Fibroblast of mammary gland (primary cell): ENCODE measurements around the gene ABHD8.
A peak's percentile ranks its signal among the peaks of the same experiment; 100 is the strongest.
"Not testable (repeated sequence)": the region's sequence is repeated elsewhere in the genome, so short reads cannot be mapped to it uniquely, and the experiment has no call there.

Experiments
- DNase-seq: peaks from one replicate; pipeline ENCODE4 v3.0.0-alpha.2; 2010; ENCODE audit warnings: low read depth
- H3K4me3 ChIP-seq: 2 replicates; pipeline ENCODE4 v1.5.1; 2011; ENCODE audit warnings: low read depth, mild to moderate bottlenecking, low read length, moderate library complexity; ENCODE audit not compliant: control insufficient read depth
- CTCF ChIP-seq: conservative IDR thresholded peaks from 2 replicates; pipeline ENCODE4 v1.5.1; 2011; ENCODE audit warnings: low read depth, low read length, inconsistent platforms; ENCODE audit not compliant: control insufficient read depth, insufficient read depth

ABHD8 gene

GRCh38 chr19:17275441-17276175 lies 27.6 kb downstream of the ABHD8 start:
- H3K4me3 ChIP-seq, result no peak overlapping the region
- no peak for DNase-seq
- TF ChIP-seq CTCF, result no peak

DNA sequence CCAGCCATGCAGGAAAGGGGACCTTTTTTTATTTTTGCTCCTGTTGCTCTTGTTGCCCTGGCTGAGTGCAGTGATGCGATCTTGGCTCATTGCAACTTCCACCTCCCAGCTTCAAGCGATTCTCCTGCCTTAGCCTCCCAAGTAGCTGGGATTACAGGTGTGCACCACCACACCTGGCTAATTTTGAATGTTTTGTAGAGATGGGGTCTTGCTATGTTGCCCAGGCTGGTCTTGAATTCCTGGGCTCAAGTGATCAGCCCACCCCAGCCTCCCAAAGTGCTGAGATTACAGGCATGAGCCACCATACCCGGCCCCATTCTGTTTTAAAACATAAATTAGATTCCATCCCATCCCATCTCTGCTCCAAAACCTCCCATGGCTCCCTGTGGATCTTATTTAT lies 28.3 kb downstream of the ABHD8 start:
- not testable (repeated sequence) for H3K4me3 ChIP-seq, DNase-seq

GRCh38 chr19:17268754-17269153 lies 34.5 kb downstream of the ABHD8 start:
- TF ChIP-seq CTCF, result no peak
- no peak overlapping the region for H3K4me3 ChIP-seq
- DNase-seq, result no peak

- peak; percentile 100 for DNase-seq
- H3K4me3 ChIP-seq, result peak within 1 kb of the TSS; percentile 98
- no peak for TF ChIP-seq CTCF
Measured at GRCh38 chr19:17266975-17267788, 36.0 kb downstream of the ABHD8 start, which contains the start of gene BABAM1. Gene BABAM1, plus strand, starts transcription at chr19:17267443. Its CDS starts 1,364 bp downstream, at chr19:17268807.

DNA sequence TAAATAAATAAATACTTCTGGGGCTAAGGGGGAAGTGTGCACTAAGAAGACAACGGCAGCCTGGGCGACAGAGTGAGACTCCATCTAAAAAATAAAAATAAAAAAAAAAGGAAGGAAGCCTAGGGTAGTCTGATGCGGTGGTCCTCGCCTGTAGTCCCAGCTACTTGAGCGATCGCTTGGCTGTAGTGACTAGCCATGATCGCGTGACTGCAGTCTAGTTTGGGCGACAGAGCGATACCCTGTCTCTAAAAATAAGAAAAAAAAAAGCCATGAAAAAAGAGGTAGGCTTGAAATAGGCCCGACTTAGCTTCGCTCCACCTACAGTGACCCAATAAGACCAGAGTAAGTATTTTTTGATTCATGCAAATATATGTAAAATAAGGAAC lies 36.6 kb downstream of the ABHD8 start:
- H3K4me3 ChIP-seq, result no peak overlapping the region
- DNase-seq, result no peak
- TF ChIP-seq CTCF, result no peak

GRCh38 chr19:17266026-17266425 lies 37.2 kb downstream of the ABHD8 start:
- H3K4me3 ChIP-seq, result no peak overlapping the region
- no peak for DNase-seq
- TF ChIP-seq CTCF, result no peak

GRCh38 chr19:17264641-17264979 lies 38.6 kb downstream of the ABHD8 start, which contains the start of gene USHBP1:
Gene USHBP1, minus strand, starts transcription at chr19:17264745. Its CDS starts 446 bp downstream, at chr19:17264299.
- DNase-seq, result no peak
- H3K4me3 ChIP-seq, result no peak within 1 kb of the TSS
- TF ChIP-seq CTCF, result no peak
